GDM1 (cell line): Measurements from ENCODE around the gene SCYL2.
"Not testable (repeated sequence)": the region's sequence is repeated elsewhere in the genome, so short reads cannot be mapped to it uniquely, and the experiment has no call there.

ENCODE experiments used
- DNase-seq: peaks from one replicate; lab custom pipeline; 2025; lab: John Stamatoyannopoulos, UW

SCYL2 gene

DNA sequence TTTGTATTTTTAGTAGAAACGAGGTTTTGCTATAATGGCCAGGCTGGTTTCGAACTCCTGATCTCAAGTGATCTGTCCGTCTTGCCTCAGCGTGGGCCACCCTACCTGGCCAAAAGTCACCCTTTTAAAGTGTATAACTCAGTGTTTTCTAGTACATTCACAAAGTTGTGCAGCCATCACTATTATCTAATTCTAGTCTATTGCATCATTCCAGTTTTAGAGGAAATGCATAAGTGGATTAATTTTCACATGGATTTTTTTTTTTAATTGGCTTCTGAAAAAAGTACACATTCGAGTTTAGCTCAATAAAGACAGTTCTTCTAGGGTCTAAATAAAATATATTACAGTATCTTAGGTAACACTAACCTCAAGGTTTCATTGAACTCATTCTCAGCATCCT, 3.8 kb upstream of the SCYL2 start:
- DNase-seq = no peak

DNA sequence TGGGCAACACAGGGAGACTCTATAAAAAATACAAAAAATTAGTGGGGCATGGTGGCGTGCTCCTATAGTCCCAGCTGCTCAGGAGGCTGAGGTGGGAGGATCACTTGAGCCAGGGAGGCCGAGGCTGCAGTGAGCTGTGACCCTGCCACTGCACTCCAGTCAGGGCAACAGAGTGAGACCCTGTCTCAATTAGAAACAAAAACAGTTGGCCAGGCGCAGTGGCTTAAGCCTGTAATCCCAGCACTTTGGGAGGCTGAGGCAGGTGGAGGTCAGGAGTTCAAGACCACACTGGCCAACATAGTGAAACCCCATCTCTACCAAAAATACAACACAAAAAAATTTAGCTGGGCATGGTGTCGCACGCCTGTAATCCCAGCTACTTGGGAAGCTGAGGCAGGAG, 1.9 kb upstream of the SCYL2 start:
- DNase-seq = not testable (repeated sequence)

DNA sequence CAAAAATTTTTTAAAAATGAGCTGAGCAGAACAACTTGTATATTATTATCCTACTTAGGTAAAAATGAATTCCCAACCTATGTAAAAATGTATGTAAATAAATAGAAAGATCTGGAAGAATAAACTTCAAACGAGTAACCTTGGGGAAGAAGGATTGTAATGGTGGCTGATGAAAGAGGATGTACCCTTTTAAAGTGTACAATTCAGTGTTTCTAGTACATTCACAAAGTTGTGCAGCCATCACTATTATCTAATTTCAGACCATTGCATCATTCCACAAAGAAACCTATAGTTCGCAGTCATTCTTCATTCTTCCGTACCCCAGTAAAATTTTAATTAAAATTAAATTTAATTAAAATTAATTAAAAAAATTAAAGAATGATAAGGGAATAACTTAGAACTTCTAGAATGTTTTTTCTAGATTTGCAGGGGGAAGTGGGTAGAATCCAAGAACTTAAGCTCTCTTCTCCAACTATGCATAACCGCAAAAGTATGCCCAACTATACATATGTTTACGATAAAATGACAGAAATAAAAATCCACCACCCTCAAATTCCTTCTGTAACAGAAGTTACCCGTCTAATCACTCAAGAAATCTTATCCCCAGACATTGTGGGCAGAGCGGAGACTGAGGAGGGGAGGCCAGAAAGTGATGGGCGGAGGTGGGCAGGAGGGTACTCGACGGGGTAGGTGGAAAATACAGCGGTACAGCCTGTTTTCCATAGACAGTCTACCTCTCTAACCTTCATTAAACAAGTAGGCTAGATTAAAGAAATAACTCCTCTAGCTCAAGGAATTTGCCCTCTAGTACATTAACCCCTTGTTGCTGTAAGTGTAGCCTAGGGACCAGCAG, 1.0 kb upstream of the SCYL2 start:
- DNase-seq = no peak

DNA sequence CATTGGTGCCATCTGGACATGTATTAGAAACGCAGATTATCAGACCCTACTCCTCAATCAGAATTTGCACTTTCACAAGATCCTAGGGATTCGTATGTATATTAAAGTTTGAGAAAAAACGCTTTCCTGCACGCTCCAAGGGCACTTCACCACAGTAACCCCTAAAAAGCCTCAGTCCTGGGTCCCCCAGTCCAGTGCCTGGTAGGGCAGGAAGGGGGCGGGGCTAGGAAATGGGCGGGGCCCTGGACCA, 467 bp upstream of the SCYL2 start:
- DNase-seq = no peak

DNA sequence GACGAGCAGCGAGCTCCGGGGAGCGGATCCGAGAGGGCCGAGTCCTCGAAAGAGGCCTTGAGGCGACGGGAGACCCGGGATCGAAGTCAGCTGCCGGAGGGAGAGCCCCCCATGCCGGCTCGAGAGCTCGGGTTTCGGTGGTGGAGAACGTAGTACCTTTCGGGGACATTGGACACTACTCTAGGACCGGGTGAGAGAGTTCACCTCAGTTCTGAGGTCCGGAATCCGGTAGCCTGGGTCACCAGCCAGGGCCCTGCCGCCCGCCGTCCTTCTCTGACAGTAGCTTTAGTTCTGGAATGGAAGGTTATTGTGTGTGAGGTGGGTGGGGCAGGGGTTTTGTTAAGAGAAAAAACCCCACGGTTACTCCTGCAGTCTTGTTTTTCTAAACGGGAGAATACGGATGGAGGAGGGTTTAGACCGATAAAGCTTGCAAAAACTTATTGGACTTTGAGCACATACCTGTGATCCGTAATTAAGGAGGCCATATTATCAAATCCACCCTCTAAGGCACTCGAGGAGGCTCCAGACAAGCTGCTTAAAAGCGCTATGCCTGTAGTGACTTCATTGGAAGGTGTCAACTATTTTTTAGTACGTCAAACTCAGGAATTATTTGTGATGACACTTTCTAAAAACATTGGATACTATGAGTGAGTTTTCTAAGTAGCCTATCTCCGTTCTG, 765 bp downstream of the SCYL2 start:
- no peak for DNase-seq

DNA sequence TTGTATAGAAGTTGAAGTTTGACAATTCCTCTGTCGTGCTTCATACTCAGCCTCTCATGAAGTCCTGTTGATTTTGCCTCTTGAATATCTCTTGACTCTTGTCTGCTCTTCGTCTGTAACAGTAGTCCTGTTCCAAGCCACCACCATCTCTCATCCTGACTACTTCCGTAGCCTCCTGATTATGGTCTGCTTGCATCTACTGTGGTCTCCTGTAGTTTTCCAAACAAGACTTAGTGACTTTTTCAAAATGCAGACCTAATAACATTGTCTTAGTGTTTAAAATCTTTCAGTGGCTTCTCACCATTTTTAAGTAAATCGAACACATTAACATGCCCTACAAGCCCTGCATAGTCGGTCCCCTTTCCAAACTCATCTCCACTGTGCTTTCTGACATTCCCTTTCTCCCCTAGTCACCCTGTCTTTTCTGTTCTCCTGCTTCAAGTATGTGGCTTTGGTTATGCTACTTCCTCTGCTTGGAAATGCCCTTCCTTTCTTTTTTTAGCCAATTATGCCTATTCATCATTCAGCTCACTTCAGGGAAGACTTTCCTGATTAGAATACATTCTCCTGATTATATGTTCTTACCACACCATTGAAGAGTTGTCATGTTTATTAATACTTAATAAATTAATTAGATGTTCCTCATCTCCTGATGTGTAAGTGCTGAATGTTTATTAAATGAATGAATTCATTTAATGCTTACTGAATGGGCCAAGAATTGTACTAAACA, 2.0 kb downstream of the SCYL2 start:
- no peak for DNase-seq

DNA sequence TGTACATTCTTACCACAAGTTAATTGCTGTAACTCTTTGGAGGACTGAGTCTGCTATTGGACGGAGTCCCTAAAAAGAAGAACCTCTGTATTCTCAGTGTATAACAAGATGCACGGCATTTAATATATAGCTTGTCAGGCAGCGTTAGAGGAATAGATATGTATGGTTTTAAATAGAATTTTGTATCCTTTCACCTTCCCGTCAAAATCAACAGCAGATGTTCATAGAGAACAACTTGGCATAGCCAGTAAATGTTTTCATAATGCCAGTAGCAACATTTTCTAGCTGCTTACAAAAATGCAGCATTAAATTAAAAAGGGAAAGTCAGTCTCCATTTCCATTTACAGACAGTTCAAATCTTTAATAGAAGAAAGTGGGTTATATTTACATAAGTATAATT, 6.8 kb downstream of the SCYL2 start:
- no peak for DNase-seq

DNA sequence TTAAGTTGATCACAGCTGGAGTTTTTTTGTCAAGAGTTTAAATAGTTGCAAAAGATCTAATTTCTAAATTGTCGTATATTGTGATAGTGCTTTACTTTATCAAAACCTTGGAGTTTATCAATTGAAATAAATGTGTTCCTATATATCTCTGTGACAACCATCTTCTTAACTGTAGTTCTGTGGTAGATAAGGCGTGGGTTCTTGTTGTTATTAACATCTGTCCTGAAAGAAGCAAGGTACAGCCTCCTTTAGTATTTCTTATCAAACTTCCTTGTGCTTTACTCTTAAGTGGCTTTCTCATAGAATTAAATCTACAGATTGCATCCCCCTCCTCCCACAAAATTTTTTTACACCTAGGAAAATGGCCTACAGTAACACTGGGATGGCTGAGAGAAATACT, 7.3 kb downstream of the SCYL2 start:
- DNase-seq = no peak

DNA sequence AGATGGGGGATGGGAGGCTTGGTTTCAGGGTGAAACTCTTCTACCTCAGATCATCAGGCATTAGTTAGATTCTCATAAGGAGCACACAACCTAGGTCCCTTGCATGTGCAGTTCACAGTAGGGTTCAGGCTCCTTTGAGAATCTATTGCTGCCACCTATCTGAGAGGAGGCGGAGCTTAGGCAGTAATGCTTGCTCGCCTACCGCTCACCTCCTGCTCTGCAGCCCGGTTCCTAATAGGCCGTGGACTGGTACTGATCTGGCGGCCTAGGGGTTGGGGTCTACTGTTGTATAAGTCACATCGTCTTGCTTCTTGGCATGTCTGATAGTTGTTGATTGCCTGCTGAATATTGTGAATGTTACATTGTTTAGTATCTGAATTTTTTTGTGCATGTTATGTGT, 12.2 kb downstream of the SCYL2 start:
- DNase-seq = no peak

DNA sequence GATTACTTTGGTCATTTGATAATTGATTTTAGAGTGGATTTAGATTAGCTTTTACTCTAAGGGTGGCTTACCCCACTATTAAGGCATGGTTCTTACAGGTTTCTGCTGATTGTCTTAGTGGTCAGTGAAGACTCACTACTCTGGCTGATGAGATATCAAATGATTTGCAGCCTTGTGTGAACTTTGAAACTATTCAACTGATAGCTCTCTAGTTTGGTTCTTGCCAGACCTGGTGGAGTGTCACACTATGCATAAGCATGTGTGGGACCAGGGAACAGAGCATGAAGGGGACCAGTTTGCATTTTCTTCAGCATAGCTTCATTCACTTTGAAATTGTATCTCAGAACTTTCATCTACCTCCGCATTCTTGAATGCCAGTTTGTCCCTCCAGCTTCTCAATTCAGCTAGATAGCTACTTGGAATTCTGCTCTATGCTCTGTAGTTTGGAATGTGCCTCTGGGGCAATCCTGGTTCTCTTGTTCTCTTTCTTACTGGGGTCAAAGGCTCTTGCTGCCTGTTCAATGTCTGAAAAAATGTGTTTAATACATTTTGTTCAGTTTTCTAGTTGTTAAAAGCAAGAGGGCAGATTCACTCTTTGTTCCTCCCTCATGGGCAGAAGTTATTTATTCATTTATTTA, 12.7 kb downstream of the SCYL2 start:
- DNase-seq = no peak

DNA sequence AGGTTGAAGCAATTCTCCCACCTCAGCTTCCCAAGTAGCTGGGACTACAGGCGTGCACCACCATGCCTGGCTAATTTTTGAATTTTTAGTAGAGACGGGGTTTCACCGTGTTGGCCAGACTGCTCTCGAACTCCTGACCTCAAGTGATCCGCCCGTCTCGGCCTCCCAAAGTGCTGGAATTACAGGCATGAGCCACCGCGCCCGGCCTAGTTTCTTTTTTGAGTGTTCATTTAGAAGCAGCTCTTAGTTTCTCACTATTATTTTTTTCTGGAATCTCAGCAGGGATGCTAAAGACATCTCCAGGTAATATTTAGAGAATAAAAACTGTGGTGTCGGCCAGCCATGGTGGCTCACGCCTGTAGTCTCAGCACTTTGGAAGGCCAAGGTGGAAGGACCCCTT, 17.6 kb downstream of the SCYL2 start:
- not testable (repeated sequence) for DNase-seq

DNA sequence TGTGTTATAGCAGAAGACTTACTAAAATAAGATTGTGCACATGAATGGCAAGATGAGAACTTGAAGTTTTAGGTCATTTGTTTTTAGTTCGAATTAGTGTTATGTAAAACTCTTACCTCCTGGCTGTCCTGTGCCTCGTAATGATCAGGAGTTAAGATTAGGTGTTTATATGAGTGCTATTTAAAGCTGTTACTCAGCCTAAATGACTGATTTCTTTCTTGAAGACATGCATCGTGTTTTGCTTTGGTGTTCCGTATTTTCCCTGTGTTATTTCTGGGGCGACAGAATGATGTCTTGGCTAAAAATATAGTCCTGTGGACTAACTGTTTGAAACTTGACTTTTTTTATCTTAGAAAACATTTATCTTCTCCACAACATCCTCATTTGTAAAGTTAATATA, 22.1 kb downstream of the SCYL2 start:
- DNase-seq = no peak

DNA sequence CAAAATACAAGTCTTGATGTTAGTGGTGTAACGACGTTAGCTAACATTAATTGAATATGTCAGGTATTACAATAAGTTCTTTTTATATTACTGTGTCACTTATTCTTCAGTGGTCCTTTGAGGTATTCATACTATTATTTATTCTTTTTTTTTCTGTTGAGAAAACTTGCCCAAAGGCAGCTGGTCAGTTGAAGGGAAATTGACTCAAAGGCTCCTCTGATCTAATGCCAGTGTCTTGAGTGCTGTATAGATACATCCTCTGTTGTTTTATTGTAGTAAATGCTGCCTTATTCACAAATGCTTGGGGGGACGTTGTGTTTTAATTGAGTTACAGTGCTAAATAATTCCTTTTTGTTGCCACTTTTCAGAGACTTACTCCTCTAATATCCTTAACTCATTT, 23.0 kb downstream of the SCYL2 start:
- DNase-seq = no peak

DNA sequence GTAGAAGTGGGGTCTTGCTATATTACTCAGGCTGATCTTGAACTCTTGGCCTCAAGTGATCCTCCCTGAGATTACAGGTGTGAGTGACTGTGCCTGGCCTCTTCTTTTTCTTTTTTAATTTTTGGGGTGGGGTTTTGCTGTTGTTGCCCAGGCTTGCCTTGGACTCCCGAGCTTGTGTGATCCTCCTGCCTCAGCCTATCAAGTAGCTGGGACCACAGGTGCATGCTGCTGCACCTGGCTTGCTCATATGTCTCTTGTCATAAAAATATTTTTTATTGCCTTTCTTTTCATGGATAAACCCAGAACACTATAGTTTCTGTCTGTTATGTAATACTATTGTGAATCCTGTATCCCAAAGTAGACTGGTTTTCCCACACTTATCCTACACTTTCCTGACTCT, 26.0 kb downstream of the SCYL2 start:
- no peak for DNase-seq

DNA sequence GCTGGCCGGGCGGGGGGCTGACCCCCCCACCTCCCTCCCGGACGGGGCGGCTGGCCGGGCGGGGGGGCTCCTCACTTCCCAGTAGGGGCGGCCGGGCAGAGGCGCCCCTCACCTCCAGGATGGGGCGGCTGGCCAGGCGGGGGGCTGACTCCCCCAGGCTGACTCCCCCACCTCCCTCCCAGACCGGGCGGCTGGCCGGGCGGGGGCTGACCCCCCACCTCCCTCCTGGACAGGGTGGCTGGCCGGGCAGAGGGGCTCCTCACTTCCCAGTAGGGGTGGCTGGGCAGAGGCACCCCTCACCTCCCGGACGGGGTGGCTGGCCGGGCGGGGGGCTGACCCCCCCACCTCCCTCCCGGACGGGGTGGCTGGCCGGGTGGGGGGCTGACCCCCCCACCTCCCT, 27.4 kb downstream of the SCYL2 start:
- DNase-seq = not testable (repeated sequence)

DNA sequence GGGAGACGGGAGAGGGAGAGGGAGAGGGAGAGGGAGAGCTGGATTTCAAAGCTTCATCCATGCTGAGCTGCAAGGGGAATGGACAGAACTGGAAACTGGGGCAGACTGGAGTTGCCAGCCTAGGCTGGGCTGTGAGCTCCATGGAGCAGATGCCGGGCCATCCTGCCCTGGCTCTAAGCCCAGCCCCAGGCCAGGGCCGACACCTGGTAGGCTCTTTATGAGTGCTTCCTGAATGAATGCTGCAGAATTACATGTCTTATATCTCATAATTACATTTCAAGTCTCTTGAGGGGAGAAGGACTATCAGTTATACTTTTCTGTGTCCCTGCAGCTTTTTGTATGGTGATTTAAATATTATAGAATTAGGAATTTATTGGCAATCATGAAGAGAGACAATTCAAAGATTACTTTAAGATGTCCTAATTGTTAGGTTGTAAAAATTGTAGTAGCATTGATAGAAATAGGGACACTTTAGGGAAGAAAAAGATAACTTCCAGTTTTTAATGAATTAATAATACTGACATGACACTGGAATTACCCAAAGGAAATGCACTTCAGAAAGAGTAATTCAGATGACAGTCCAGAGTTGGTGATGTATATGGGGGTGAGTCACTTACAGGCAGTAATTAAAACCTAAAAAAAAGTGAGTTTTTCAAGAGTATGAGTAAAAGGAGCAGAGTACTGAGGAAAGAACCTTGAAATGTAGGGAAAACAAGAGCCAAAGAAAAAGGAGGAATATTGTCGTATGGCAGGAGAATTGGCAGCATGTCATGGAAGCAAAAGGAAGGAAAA, 29.0 kb downstream of the SCYL2 start:
- no peak for DNase-seq

DNA sequence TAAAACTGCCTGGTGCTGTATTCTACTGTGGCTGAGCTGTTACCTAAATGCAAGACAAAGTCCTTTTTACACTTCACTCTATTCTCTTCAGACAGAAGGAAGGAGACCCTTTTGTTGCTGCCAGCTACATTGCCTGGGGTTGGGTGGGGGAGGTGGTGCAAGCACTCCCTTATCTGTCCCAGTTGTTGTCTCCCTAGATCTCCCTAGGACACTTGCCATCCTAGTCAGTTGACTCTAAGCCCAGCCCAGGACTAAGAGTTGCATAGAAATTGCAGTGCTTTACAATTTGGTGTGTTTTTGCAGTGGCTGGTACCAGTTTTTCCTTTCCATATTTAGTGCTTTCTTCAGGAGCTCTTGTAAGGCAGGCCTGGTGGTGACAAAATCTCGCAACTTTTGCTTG, 35.1 kb downstream of the SCYL2 start:
- no peak for DNase-seq

DNA sequence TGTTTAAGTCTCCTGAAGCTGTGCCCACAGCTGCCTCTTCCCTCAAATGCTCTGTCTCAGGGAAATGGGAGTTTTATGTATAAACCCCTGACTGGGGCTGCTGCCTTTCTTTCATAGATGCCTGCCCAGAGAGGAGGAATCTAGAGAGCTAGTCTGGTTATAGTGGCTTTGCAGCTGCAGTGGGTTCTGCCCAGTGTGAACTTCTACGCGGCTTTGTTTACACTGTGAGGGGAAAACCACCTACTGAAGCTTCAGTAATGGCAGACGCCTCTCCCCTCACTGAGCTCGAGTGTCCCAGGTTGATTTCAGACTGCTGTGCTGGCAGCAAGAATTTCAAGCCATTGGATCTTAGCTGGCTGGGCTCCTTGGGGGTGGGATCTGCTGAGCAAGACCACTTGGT, 36.9 kb downstream of the SCYL2 start:
- DNase-seq = no peak

DNA sequence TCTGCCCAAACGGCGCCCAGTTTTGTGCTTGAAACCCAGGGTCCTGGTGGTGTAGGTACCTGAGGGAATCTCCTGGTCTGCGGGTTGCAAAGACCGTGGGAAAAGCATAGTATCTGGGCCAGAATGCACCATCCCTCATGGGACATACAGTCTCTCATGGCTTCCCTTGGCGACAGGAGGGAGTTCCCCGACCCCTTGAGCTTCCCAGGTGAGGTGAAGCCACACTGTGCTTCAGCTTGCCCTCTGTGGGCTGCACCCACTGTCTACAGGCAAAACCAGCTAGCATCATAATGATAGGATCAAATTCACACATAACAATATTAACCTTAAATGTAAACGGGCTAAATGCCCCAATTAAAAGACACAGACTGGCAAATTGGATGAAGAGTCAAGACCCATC, 37.4 kb downstream of the SCYL2 start:
- not testable (repeated sequence) for DNase-seq

DNA sequence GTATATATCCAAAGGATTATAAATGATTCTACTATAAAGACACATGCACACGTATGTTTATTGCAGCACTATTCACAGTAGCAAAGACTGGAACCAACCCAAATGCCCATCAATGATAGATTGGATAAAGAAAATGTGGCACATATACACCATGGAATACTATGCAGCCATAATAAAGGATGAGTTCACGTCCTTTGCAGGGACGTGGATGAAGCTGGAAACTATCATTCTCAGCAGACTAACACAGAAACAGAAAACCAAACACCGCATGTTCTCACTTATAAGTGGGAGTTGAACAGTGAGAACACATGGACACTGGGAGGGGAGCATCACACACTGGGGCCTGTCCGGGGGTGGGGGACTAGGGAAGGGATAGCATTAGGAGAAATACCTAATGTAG, 41.2 kb downstream of the SCYL2 start:
- DNase-seq = not testable (repeated sequence)

DNA sequence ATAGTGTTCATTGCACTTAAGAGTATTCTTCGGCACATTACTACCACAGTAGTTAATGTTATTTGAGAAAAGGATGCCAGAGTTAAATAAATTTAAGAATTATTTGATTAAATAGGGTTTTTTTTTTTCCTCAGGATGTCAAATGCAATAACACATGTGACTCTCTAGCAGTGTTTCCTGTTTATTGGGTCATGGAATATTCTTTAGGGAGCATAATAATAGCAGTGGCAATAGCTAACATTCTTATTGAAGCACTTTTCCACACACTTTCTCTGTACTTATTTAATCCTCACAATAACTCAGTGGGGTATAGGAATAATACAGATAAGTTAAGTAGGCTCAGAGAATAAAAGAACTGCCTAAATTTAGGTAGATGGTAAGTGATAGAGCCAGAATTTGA, 44.3 kb downstream of the SCYL2 start:
- no peak for DNase-seq

DNA sequence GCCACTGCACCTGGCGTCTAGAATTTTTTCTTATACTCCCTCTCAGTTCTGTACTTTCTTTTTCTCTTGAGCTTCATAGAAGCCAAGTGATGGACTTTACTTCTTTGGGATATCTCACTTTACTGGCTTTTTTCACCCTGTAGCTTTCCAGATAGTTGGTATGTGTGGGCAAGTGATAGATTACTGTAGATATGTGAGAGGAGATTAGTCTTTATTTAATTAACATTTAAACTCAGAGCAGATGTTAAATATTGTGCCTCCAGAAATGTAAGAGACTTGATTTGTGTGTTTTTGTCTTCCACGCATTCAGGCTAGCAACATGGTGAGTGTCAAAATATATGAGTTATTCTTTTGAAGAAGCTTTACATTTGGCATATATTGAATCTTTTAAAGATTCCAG, 50.4 kb downstream of the SCYL2 start:
- no peak for DNase-seq
